Liver (tissue), 3 donors: ENCODE data around the gene SLMAP.

Experiments
- ATF3 ChIP-seq: IDR thresholded peaks from 2 replicates; pipeline ENCODE4 v1.6.1; 2016; ENCODE audit warnings: antibody characterized with exemption
- CTCF ChIP-seq: fragments of 150-350 bp; IDR thresholded peaks from 2 replicates; pipeline ENCODE4 v1.5.1; 2017; ENCODE audit warnings: improper control_type of control experiment, low read depth, low read length; ENCODE audit not compliant: missing input control
- EGR1 ChIP-seq, 2 donors: IDR thresholded peaks; 2 replicates each; pipeline ENCODE4 v1.6.1; 2016 to 2018; ENCODE audit warnings: antibody characterized with exemption in 2 of 2, low read depth in 2 of 2
- JUND ChIP-seq, 2 donors: IDR thresholded peaks; 2 replicates each; pipeline ENCODE4 v1.6.1; 2016; ENCODE audit warnings: antibody characterized with exemption in 2 of 2
- MAX ChIP-seq: IDR thresholded peaks from 2 replicates; pipeline ENCODE4 v1.6.1; 2016; ENCODE audit warnings: antibody characterized with exemption
- RAD21 ChIP-seq, 2 donors: IDR thresholded peaks; 2 replicates each; pipeline ENCODE4 v1.6.1; 2016; ENCODE audit warnings: antibody characterized with exemption in 2 of 2, mild to moderate bottlenecking in 2 of 2
- SP1 ChIP-seq: IDR thresholded peaks from 2 replicates; pipeline ENCODE4 v1.6.1; 2018; ENCODE audit warnings: antibody characterized with exemption, mild to moderate bottlenecking
- TAF1 ChIP-seq: conservative IDR thresholded peaks from 2 replicates; pipeline ENCODE4 v1.6.1; 2016; ENCODE audit warnings: antibody characterized with exemption, mild to moderate bottlenecking
- YY1 ChIP-seq: IDR thresholded peaks from 2 replicates; pipeline ENCODE4 v1.6.1; 2016; ENCODE audit warnings: antibody characterized with exemption, mild to moderate bottlenecking
- ZBTB33 ChIP-seq: IDR thresholded peaks from 2 replicates; pipeline ENCODE4 v1.6.1; 2016; ENCODE audit warnings: antibody characterized with exemption
- donor health status: healthy.
- donor health status: healthy.

GRCh38 chr3:57952651-57953050 is 196.5 kb downstream of the SLMAP start:
- TF ChIP-seq TAF1 (no peak), YY1 (no peak), CTCF (no peak), RAD21 (IDR thresholded peaks at IDR 0.05) (no peak), SP1 (no peak), JUND (IDR thresholded peaks at IDR 0.05) (no peak), MAX (no peak), ATF3 (no peak), ZBTB33 (no peak), EGR1 (IDR thresholded peaks at IDR 0.05; ENCODE audit: low read depth in 2 of 2) (no peak)
